GM18951 (cell line): ENCODE data around the gene ST6GALNAC5.
"Not testable (repeated sequence)": the region's sequence is repeated elsewhere in the genome, so short reads cannot be mapped to it uniquely, and the experiment has no call there.

Experiments
- POLR2A ChIP-seq: IDR thresholded peaks from 4 replicates; pipeline ENCODE4 v1.6.1; 2011; ENCODE audit warnings: mild to moderate bottlenecking; ENCODE audit not compliant: insufficient read length, insufficient read depth; ENCODE audit errors: extremely low read depth
- in situ Hi-C: fragments of 300-500 bp; cut with MboI; formaldehyde crosslinking; loops from one replicate; pipeline ENCODE4 v1.12.0; 2022; ENCODE audit warnings: low sequenced_read_pairs, mixed read lengths, inconsistent platforms; ENCODE audit not compliant: unreplicated experiment

ST6GALNAC5 gene

GRCh38 chr1:76867342-76868130 lies at the start of gene ST6GALNAC5:
Gene ST6GALNAC5 (plus strand): TSS chr1:76867480.
- no peak for TF ChIP-seq POLR2A
- in situ Hi-C loops = no loop called here

- TF ChIP-seq POLR2A = no peak
- in situ Hi-C loops = no loop called here
These were observed 47.3 kb upstream of the ST6GALNAC5 start for GRCh38 chr1:76820028-76820427.

GRCh38 chr1:76822961-76823360 lies 44.3 kb upstream of the ST6GALNAC5 start:
- in situ Hi-C loops = not testable (repeated sequence)

GRCh38 chr1:76824106-76824505 lies 43.2 kb upstream of the ST6GALNAC5 start:
- in situ Hi-C loops = no loop called here
- no peak for TF ChIP-seq POLR2A

- in situ Hi-C loops = no loop called here
- TF ChIP-seq POLR2A = no peak
These were observed 41.0 kb upstream of the ST6GALNAC5 start for GRCh38 chr1:76826072-76826845.

GRCh38 chr1:76827066-76827465 lies 40.2 kb upstream of the ST6GALNAC5 start:
- TF ChIP-seq POLR2A = no peak
- in situ Hi-C loops = no loop called here

GRCh38 chr1:76830373-76830772 lies 36.9 kb upstream of the ST6GALNAC5 start:
- in situ Hi-C loops = no loop called here
- no peak for TF ChIP-seq POLR2A

- in situ Hi-C loops = no loop called here
- TF ChIP-seq POLR2A = no peak
These were observed 34.8 kb upstream of the ST6GALNAC5 start for GRCh38 chr1:76832521-76832920.

- in situ Hi-C loops = no loop called here
These were observed 34.1 kb upstream of the ST6GALNAC5 start for GRCh38 chr1:76833151-76833550.

GRCh38 chr1:76833856-76834255 lies 33.4 kb upstream of the ST6GALNAC5 start:
- in situ Hi-C loops = no loop called here

More at GRCh38 chr1:76833151-76833550, 34.1 kb upstream of the ST6GALNAC5 start:
- no peak for TF ChIP-seq POLR2A

GRCh38 chr1:76835203-76835602 lies 32.1 kb upstream of the ST6GALNAC5 start:
- in situ Hi-C loops = no loop called here

More at GRCh38 chr1:76833856-76834255, 33.4 kb upstream of the ST6GALNAC5 start:
- no peak for TF ChIP-seq POLR2A

GRCh38 chr1:76840278-76840677 lies 27.0 kb upstream of the ST6GALNAC5 start:
- TF ChIP-seq POLR2A = no peak
- in situ Hi-C loops = no loop called here

More at GRCh38 chr1:76835203-76835602, 32.1 kb upstream of the ST6GALNAC5 start:
- no peak for TF ChIP-seq POLR2A

GRCh38 chr1:76841460-76841859 lies 25.8 kb upstream of the ST6GALNAC5 start:
- in situ Hi-C loops = no loop called here
- TF ChIP-seq POLR2A = no peak
